K562 (cell line): Measurements from ENCODE around the gene CPTP. TPM values are rescaled to one million over a fixed set of nuclear protein-coding genes. Genes with fewer than 3 reads are reported as not detected.

ENCODE experiments used
- ATAC-seq: fragments of 200-7000 bp; cut with Tn5 transposase; 3 replicates; pipeline ENCODE4 v1.9.1; 2020; ENCODE audit warnings: moderate library complexity
- BruUV-seq: library from RNA; stranded (reverse); fragments of 400-500 nt; replicated peaks from 2 replicates; lab custom pipeline; 2021; lab: Mats Ljungman, UMichigan
- CTCF ChIA-PET: fragments of 300-600 bp; formaldehyde crosslinking; extraction: SDS; loops from one replicate; lab custom pipeline; 2021; ENCODE audit warnings: low intra/inter-chr PET ratio; lab: Yijun Ruan, JAX
- POLR2A ChIA-PET: fragments of 300-600, 350-650 bp; sonication (Branson Sonifier 250); formaldehyde crosslinking; extraction: SDS; loops from one replicate; lab custom pipeline; 2021; ENCODE audit warnings: antibody characterized with exemption, inconsistent platforms; lab: Yijun Ruan, JAX
- DNase-seq, 4 experiments: peaks; one replicate each; pipeline versions ENCODE4 v3.0.0 to v3.0.0-alpha.2; 2011 to 2018; ENCODE audit warnings: low spot score in 3 of 4, mixed read lengths in 3 of 4; ENCODE audit errors: extremely low read depth in 1 of 4
- FAIRE-seq: peaks from 2 replicates; lab custom pipeline; 2011; peaks lifted over from hg19 to GRCh38; lab: Jason Lieb, UNC
- H2AFZ ChIP-seq: 2 replicates; pipeline ENCODE4 v1.6.0; 2011; ENCODE audit warnings: low read depth, low read length, control low read depth, inconsistent platforms
- H3K27ac ChIP-seq: fragments of 200-600 bp; 3 replicates; pipeline ENCODE4 v1.8.0; 2011; ENCODE audit warnings: low read depth, mild to moderate bottlenecking, control low read depth, inconsistent platforms, low read length, moderate library complexity, mixed read lengths; ENCODE audit errors: extremely low read depth
- H3K27me3 ChIP-seq, 2 experiments: fragments of 300-600 bp in 1 of 2; 2 replicates in 1 of 2; 3 replicates in 1 of 2; pipeline versions ENCODE4 v1.6.0 to v1.8.0; 2011; ENCODE audit warnings: inconsistent platforms in 2 of 2, low read length in 2 of 2, mild to moderate bottlenecking in 1 of 2, mixed read lengths in 1 of 2, moderate library complexity in 1 of 2; ENCODE audit not compliant: control insufficient read depth in 2 of 2, insufficient read depth in 2 of 2
- H3K36me3 ChIP-seq: fragments of 300-600 bp; 3 replicates; pipeline ENCODE4 v1.8.0; 2011; ENCODE audit warnings: mild to moderate bottlenecking, low read length, inconsistent platforms; ENCODE audit not compliant: control insufficient read depth, insufficient read depth
- H3K4me1 ChIP-seq, 2 experiments: fragments of 200-600 bp in 1 of 2; replicated peaks in 1 of 2; 2 replicates in 1 of 2; 3 replicates in 1 of 2; pipeline versions ENCODE4 v1.5.1 to v1.8.0; 2011; ENCODE audit warnings: inconsistent platforms in 2 of 2, low read length in 2 of 2, mild to moderate bottlenecking in 1 of 2, mixed read lengths in 1 of 2, moderate library complexity in 1 of 2; ENCODE audit not compliant: control insufficient read depth in 2 of 2, insufficient read depth in 2 of 2
- H3K4me2 ChIP-seq: 2 replicates; pipeline ENCODE4 v1.6.1; 2011; ENCODE audit warnings: low read length, control low read depth, inconsistent platforms, mixed read lengths; ENCODE audit not compliant: insufficient read depth
- H3K4me3 ChIP-seq: fragments of 200-600 bp; sonication (generic), shearing (Covaris generic); 2 replicates; pipeline ENCODE4 v1.5.1; 2016; ENCODE audit warnings: control low read depth, inconsistent platforms
- H3K79me2 ChIP-seq: fragments of 200-600 bp; 3 replicates; pipeline ENCODE4 v1.8.0; 2011; ENCODE audit warnings: low read length, inconsistent platforms; ENCODE audit not compliant: control insufficient read depth, insufficient read depth
- H3K9ac ChIP-seq, 2 experiments: 2 replicates each; pipeline versions ENCODE4 v1.6.0 to v1.6.1; 2011; ENCODE audit warnings: low read depth in 2 of 2, low read length in 2 of 2, control low read depth in 1 of 2, inconsistent platforms in 1 of 2, mild to moderate bottlenecking in 1 of 2, mixed read lengths in 1 of 2; ENCODE audit not compliant: insufficient read depth in 1 of 2
- H3K9me1 ChIP-seq: one replicate; pipeline ENCODE4 v1.6.0; 2011; ENCODE audit warnings: inconsistent platforms, mild to moderate bottlenecking, low read length, moderate library complexity; ENCODE audit not compliant: control insufficient read depth, insufficient read depth
- H3K9me3 ChIP-seq: replicated peaks from 2 replicates; pipeline ENCODE4 v1.5.1; 2011; ENCODE audit warnings: low read depth, low read length, inconsistent platforms; ENCODE audit not compliant: control insufficient read depth, insufficient read depth
- H4K20me1 ChIP-seq: replicated peaks from 2 replicates; pipeline ENCODE4 v1.6.1; 2011; ENCODE audit warnings: low read length, inconsistent platforms, mixed read lengths; ENCODE audit not compliant: control insufficient read depth, insufficient read depth
- FOXK2 ChIP-seq, 2 experiments: fragments of 450-650 bp; IDR thresholded peaks in 1 of 2; conservative IDR thresholded peaks in 1 of 2; 2 replicates each; pipeline ENCODE4 v1.6.1; 2016; ENCODE audit warnings: low read depth in 2 of 2, mild to moderate bottlenecking in 1 of 2
- GABPB1 ChIP-seq: sonication (generic); formaldehyde crosslinking; IDR thresholded peaks from 2 replicates; pipeline ENCODE4 v1.8.0; 2022; ENCODE audit warnings: mild to moderate bottlenecking, missing genetic modification reagents
- HNRNPL ChIP-seq: fragments of 200-400 bp; formaldehyde crosslinking; IDR thresholded peaks from 2 replicates; pipeline ENCODE4 v1.6.1; 2017; ENCODE audit warnings: low read depth, mild to moderate bottlenecking, low read length
- PHF8 ChIP-seq: fragments of 200-600 bp; sonication (generic); IDR thresholded peaks from 2 replicates; pipeline ENCODE4 v1.6.1; 2012; ENCODE audit warnings: mixed run types, mild to moderate bottlenecking, inconsistent platforms, low read length, moderate library complexity, borderline replicate concordance
- PPARD ChIP-seq: fragments of 250-450 bp; sonication (Bioruptor Pico); IDR thresholded peaks from 2 replicates; pipeline ENCODE4 v1.8.0; 2022; ENCODE audit warnings: inconsistent platforms, mild to moderate bottlenecking, moderate library complexity
- TFAM ChIP-seq: fragments of 250-450 bp; sonication (Bioruptor Pico); conservative IDR thresholded peaks from 2 replicates; pipeline ENCODE4 v1.5.0; 2021; ENCODE audit warnings: mild to moderate bottlenecking, moderate library complexity
- ZBTB7A ChIP-seq: IDR thresholded peaks from 2 replicates; pipeline ENCODE4 v1.6.1; 2011; ENCODE audit warnings: low read depth, mild to moderate bottlenecking, low read length, moderate library complexity, borderline replicate concordance; ENCODE audit not compliant: control insufficient read depth
- ZZZ3 ChIP-seq: fragments of 450-650 bp; IDR thresholded peaks from 2 replicates; pipeline ENCODE4 v1.6.1; 2016; ENCODE audit warnings: antibody characterized with exemption, mild to moderate bottlenecking, moderate library complexity
- WGBS: fragments of 100-300 bp; shearing (Covaris generic); methylation state at CpG from one replicate; pipeline ENCODE4 v1.1.6; 2016; ENCODE audit warnings: low coverage, mixed read lengths; ENCODE audit not compliant: insufficient coverage; ENCODE audit errors: missing lambda C conversion rate; 5-methylcytosine and 5-hydroxymethylcytosine counted together
- in situ Hi-C: fragments of 300-500 bp; cut with MboI; formaldehyde crosslinking; loops from 4 replicates; pipeline ENCODE4 v1.15.0; 2018; ENCODE audit warnings: inconsistent platforms, mixed read lengths
- intact Hi-C: fragments of 100-400 bp; cut with micrococcal nuclease; formaldehyde crosslinking; loops from 2 replicates; pipeline ENCODE4 v1.14.2; 2022
- polyA plus RNA-seq, 8 experiments: library from polyadenylated mRNA; depleted of rRNA in 4 of 8; stranded (reverse) in 5 of 8; unstranded in 3 of 8; fragments of >200 nt; fragmentation: Nextera tagmentation in 2 of 8; fragmentation: Illumina TruSeq in 1 of 8; extraction: Ambion mirVana in 2 of 8; extraction: Trizol in 1 of 8; gene quantifications; 2 replicates each; pipeline versions ENCODE4 v1.2.1 to v1.2.3, GENCODE V29; 2011 to 2014; ENCODE audit warnings: inconsistent platforms in 1 of 8, missing spikeins in 1 of 8
- total RNA-seq, 7 experiments: library from RNA; depleted of rRNA in 6 of 7; stranded (reverse); fragments of >200 nt in 6 of 7; fragmentation: Illumina TruSeq in 2 of 7; extraction: Trizol in 2 of 7; gene quantifications; 2 replicates each; pipeline versions ENCODE4 v1.2.1 to v1.2.3, GENCODE V29; 2011 to 2021; ENCODE audit warnings: low replicate concordance in 1 of 7
- TF ChIP-seq, protein P1 (sequence below): sonication (generic); formaldehyde crosslinking; IDR thresholded peaks from 2 replicates; pipeline ENCODE4 v1.8.1; 2023; ENCODE audit warnings: mild to moderate bottlenecking, missing genetic modification reagents
- TF ChIP-seq, protein P2 (sequence below), 2 experiments: fragments of 450-650 bp; formaldehyde crosslinking in 1 of 2; IDR thresholded peaks; 2 replicates each; pipeline versions ENCODE4 v1.4.0 to v1.6.1; 2014 to 2020; ENCODE audit warnings: mild to moderate bottlenecking in 2 of 2, borderline replicate concordance in 1 of 2, low read depth in 1 of 2

Gene CPTP
- total and polyA plus RNA-seq, 9 of the 15 experiments (the other 6 are each of a cell fraction or from before 2014, with no cell fraction given): 0.11 to 25.8 (median 3.5) TPM

DNA sequence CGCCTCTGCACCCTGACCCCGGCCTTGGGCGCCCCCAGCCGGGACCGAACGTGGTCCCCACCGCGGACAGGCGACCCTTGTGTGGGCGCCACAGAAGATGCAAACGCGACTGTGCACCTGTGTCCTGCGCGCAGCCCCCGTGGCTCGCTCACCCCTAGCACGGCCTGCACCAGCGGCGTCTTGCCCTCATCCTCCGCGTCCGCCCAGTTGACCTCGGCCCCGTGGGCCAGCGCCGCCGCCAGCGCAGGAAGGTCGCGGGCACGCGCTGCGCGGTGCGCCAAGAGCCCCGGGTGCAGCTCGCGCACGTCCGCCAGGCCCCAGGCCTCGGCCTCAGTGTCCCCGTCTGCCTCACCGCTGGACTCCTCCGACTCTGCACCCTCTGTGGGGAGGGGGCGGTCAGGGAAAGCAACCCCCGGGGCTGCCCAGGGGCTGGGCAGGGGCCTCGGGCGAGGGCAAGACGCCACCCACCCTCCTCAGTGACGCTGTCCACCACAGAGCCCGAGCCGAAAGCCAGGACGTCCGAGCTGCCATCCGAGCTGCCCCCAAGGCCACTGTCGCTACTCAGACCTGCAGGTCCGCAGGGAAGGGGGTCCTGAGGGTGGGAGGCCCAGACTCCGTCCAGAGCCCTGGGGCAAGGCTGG is 30.2 kb upstream of the CPTP start:
- peaks cover 19% of the 10 kb centered on the region; the same call in 1 of the 2 replicates for H4K20me1 ChIP-seq
- 71% methylated on average over 37 of the region's 58 CpGs for WGBS
- BruUV-seq: no TSS peak
- peaks cover 5 to 79% of the 10 kb centered on the region in 2 experiments; a peak in 3 of 5 replicates for H3K4me1 ChIP-seq
- H3K27me3 ChIP-seq: peaks cover 0 to 3% of the 10 kb centered on the region in 2 experiments; a peak in 1 of 5 replicates
- H3K36me3 ChIP-seq: peaks cover 17% of the 10 kb centered on the region; the same call in 1 of the 3 replicates
- FAIRE-seq (no peak), DNase-seq (no peak), ATAC-seq (no peak)
- H3K79me2 ChIP-seq: no peaks in the 10 kb centered on the region
- ChIA-PET CTCF (no interaction called here), POLR2A (interaction anchor here (1.2 kb wide), 1 partner anchor 11 kb away, joined by 3 read pairs; no protein-coding TSS in a partner anchor)
- peaks cover 12% of the 10 kb centered on the region for H3K9me1 ChIP-seq
- peak overlapping the region; percentile 51; the same call in 1 of the 2 replicates for H3K4me3 ChIP-seq
- intact Hi-C loops: loop anchor here (10.0 kb wide), 1 partner anchor 310 kb away; the partner anchor contains the start of gene PERM1
- in situ Hi-C loops: no loop called here
- no peaks in the 10 kb centered on the region for H3K9me3 ChIP-seq
- H3K27ac ChIP-seq: no peak overlapping the region
- H2AFZ ChIP-seq: peak overlapping the region; percentile 67; the same call in 1 of the 2 replicates
- peak overlapping the region in 1 of 2 experiments; percentile 84; a peak in 2 of 4 replicates for H3K9ac ChIP-seq
- H3K4me2 ChIP-seq: peak overlapping the region; percentile 81; the same call in 1 of the 2 replicates
- TF ChIP-seq GABPB1 (CRISPR knock-in tag) (no peak), ZZZ3 (no peak), HNRNPL (peak; percentile 52; the same call in 1 of the 2 replicates), TFAM (CRISPR knock-in tag) (no peak), PHF8 (no peak), PPARD (CRISPR knock-in tag) (no peak), ZBTB7A (no peak), FOXK2 (conservative IDR thresholded peaks at IDR 0.05 in 1 of 2, IDR thresholded peaks at IDR 0.05 in 1 of 2; ENCODE audit: low read depth in 2 of 2) (no peak)
- TF ChIP-seq, protein P1, sequence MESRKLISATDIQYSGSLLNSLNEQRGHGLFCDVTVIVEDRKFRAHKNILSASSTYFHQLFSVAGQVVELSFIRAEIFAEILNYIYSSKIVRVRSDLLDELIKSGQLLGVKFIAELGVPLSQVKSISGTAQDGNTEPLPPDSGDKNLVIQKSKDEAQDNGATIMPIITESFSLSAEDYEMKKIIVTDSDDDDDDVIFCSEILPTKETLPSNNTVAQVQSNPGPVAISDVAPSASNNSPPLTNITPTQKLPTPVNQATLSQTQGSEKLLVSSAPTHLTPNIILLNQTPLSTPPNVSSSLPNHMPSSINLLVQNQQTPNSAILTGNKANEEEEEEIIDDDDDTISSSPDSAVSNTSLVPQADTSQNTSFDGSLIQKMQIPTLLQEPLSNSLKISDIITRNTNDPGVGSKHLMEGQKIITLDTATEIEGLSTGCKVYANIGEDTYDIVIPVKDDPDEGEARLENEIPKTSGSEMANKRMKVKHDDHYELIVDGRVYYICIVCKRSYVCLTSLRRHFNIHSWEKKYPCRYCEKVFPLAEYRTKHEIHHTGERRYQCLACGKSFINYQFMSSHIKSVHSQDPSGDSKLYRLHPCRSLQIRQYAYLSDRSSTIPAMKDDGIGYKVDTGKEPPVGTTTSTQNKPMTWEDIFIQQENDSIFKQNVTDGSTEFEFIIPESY (CRISPR knock-in tag): peak; percentile 82; the same call in 1 of the 2 replicates
- TF ChIP-seq, protein P2, sequence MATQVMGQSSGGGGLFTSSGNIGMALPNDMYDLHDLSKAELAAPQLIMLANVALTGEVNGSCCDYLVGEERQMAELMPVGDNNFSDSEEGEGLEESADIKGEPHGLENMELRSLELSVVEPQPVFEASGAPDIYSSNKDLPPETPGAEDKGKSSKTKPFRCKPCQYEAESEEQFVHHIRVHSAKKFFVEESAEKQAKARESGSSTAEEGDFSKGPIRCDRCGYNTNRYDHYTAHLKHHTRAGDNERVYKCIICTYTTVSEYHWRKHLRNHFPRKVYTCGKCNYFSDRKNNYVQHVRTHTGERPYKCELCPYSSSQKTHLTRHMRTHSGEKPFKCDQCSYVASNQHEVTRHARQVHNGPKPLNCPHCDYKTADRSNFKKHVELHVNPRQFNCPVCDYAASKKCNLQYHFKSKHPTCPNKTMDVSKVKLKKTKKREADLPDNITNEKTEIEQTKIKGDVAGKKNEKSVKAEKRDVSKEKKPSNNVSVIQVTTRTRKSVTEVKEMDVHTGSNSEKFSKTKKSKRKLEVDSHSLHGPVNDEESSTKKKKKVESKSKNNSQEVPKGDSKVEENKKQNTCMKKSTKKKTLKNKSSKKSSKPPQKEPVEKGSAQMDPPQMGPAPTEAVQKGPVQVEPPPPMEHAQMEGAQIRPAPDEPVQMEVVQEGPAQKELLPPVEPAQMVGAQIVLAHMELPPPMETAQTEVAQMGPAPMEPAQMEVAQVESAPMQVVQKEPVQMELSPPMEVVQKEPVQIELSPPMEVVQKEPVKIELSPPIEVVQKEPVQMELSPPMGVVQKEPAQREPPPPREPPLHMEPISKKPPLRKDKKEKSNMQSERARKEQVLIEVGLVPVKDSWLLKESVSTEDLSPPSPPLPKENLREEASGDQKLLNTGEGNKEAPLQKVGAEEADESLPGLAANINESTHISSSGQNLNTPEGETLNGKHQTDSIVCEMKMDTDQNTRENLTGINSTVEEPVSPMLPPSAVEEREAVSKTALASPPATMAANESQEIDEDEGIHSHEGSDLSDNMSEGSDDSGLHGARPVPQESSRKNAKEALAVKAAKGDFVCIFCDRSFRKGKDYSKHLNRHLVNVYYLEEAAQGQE (IDR thresholded peaks at IDR 0.05; ENCODE audit: borderline replicate concordance): no peak
- TF ChIP-seq, protein P2 (CRISPR knock-in tag; IDR thresholded peaks at IDR 0.05; ENCODE audit: low read depth): 0 out of 2 replicates have a peak, but pooled peaks have one; percentile 47
